IPS-18a (cell line): ENCODE data around the gene DTHD1.
A peak's percentile ranks its signal among the peaks of the same experiment; 100 is the strongest.

Experiments
- H3K27ac ChIP-seq: one replicate; pipeline ENCODE4 v1.5.1; 2013; ENCODE audit warnings: low read length
- H3K27me3 ChIP-seq: one replicate; pipeline ENCODE4 v1.6.1; 2013; ENCODE audit warnings: mild to moderate bottlenecking, low read length; ENCODE audit not compliant: control insufficient read depth, insufficient read depth
- H3K36me3 ChIP-seq: one replicate; pipeline ENCODE4 v1.6.1; 2013; ENCODE audit warnings: low read depth, low read length; ENCODE audit not compliant: control insufficient read depth
- H3K4me1 ChIP-seq: one replicate; pipeline ENCODE4 v1.6.1; 2013; ENCODE audit warnings: low read depth, low read length; ENCODE audit not compliant: control insufficient read depth
- H3K4me3 ChIP-seq: one replicate; pipeline ENCODE4 v1.5.1; 2013; ENCODE audit warnings: low read length
- H3K9ac ChIP-seq: one replicate; pipeline ENCODE4 v1.6.1; 2013; ENCODE audit warnings: mild to moderate bottlenecking, low read length, moderate library complexity
- H3K9me3 ChIP-seq: one replicate; pipeline ENCODE4 v1.6.1; 2013; ENCODE audit warnings: low read depth, low read length; ENCODE audit not compliant: control insufficient read depth

Gene DTHD1

GRCh38 chr4:36281384-36282106 lies at the start of gene DTHD1:
DTHD1 (plus strand) TSS chr4:36281616; CDS start chr4:36281759, 143 bp downstream.
- no peak within 1 kb of the TSS for H3K9ac ChIP-seq

GRCh38 chr4:36233567-36234266 lies 47.7 kb upstream of the DTHD1 start:
- Histone ChIP-seq H3K4me3 (no peak overlapping the region), H3K36me3 (no peaks in the 10 kb centered on the region), H3K27ac (no peak overlapping the region), H3K4me1 (no peaks in the 10 kb centered on the region), H3K9ac (no peak overlapping the region), H3K27me3 (no peaks in the 10 kb centered on the region), H3K9me3 (no peaks in the 10 kb centered on the region)

More at GRCh38 chr4:36281384-36282106, at the start of gene DTHD1:
- Histone ChIP-seq H3K27me3 (no peaks in the 10 kb centered on the region), H3K27ac (no peak within 1 kb of the TSS), H3K4me3 (no peak within 1 kb of the TSS), H3K9me3 (no peaks in the 10 kb centered on the region), H3K36me3 (no peaks in the 10 kb centered on the region), H3K4me1 (peaks cover 6% of the 10 kb centered on the region)

GRCh38 chr4:36235306-36235705 lies 46.1 kb upstream of the DTHD1 start:
- Histone ChIP-seq H3K4me1 (no peaks in the 10 kb centered on the region), H3K36me3 (no peaks in the 10 kb centered on the region), H3K9ac (no peak overlapping the region), H3K4me3 (no peak overlapping the region), H3K27me3 (no peaks in the 10 kb centered on the region), H3K9me3 (no peaks in the 10 kb centered on the region), H3K27ac (no peak overlapping the region)

- Histone ChIP-seq H3K4me1 (no peaks in the 10 kb centered on the region), H3K4me3 (no peak overlapping the region), H3K27ac (no peak overlapping the region), H3K36me3 (no peaks in the 10 kb centered on the region), H3K27me3 (no peaks in the 10 kb centered on the region), H3K9me3 (no peaks in the 10 kb centered on the region), H3K9ac (no peak overlapping the region)
Observed at GRCh38 chr4:36236159-36236558, 45.3 kb upstream of the DTHD1 start.

- Histone ChIP-seq H3K27me3 (peaks cover 7% of the 10 kb centered on the region), H3K9ac (no peak overlapping the region), H3K4me3 (no peak overlapping the region), H3K4me1 (no peaks in the 10 kb centered on the region), H3K27ac (no peak overlapping the region), H3K9me3 (no peaks in the 10 kb centered on the region), H3K36me3 (no peaks in the 10 kb centered on the region)
Observed at GRCh38 chr4:36237366-36238313, 43.8 kb upstream of the DTHD1 start.

- H3K27me3 ChIP-seq = peaks cover 29% of the 10 kb centered on the region
- no peak overlapping the region for H3K9ac ChIP-seq
- H3K4me1 ChIP-seq = no peaks in the 10 kb centered on the region
- H3K4me3 ChIP-seq = no peak overlapping the region
- H3K27ac ChIP-seq = no peak overlapping the region
- no peaks in the 10 kb centered on the region for H3K36me3 ChIP-seq
- no peaks in the 10 kb centered on the region for H3K9me3 ChIP-seq
Observed at GRCh38 chr4:36241771-36242170, 39.6 kb upstream of the DTHD1 start.

- H3K4me3 ChIP-seq = peak overlapping the region; percentile 81
- peaks cover 29% of the 10 kb centered on the region for H3K27me3 ChIP-seq
- H3K27ac ChIP-seq = no peak overlapping the region
- H3K9me3 ChIP-seq = no peaks in the 10 kb centered on the region
- H3K36me3 ChIP-seq = no peaks in the 10 kb centered on the region
- no peak overlapping the region for H3K9ac ChIP-seq
- H3K4me1 ChIP-seq = no peaks in the 10 kb centered on the region
Observed at GRCh38 chr4:36242629-36243354, 38.6 kb upstream of the DTHD1 start.

GRCh38 chr4:36243355-36244256 lies 37.8 kb upstream of the DTHD1 start:
- H3K27me3 ChIP-seq = peaks cover 29% of the 10 kb centered on the region
- no peak overlapping the region for H3K27ac ChIP-seq
- H3K4me1 ChIP-seq = no peaks in the 10 kb centered on the region
- H3K4me3 ChIP-seq = peak overlapping the region; percentile 81
- H3K36me3 ChIP-seq = no peaks in the 10 kb centered on the region
- H3K9me3 ChIP-seq = no peaks in the 10 kb centered on the region
- H3K9ac ChIP-seq = peak overlapping the region; percentile 58

- peak within 1 kb of the TSS; percentile 58 for H3K9ac ChIP-seq
- no peaks in the 10 kb centered on the region for H3K4me1 ChIP-seq
- no peak within 1 kb of the TSS for H3K27ac ChIP-seq
- no peaks in the 10 kb centered on the region for H3K9me3 ChIP-seq
- H3K27me3 ChIP-seq = peaks cover 29% of the 10 kb centered on the region
- H3K4me3 ChIP-seq = peak within 1 kb of the TSS; percentile 81
- no peaks in the 10 kb centered on the region for H3K36me3 ChIP-seq
Observed at GRCh38 chr4:36244257-36245082, 36.9 kb upstream of the DTHD1 start, which contains the start of gene ARAP2. ARAP2 (minus strand) TSS chr4:36244514; CDS start chr4:36229486, 15,028 bp downstream.
